ENCODE results near the gene STAP2.
"Not testable (repeated sequence)": the region's sequence is repeated elsewhere in the genome, so short reads cannot be mapped to it uniquely, and the experiment has no call there.

Gene STAP2

GRCh38 chr19:4359627-4360000 is 21.0 kb upstream of the STAP2 start:
- H3K27ac ChIP-seq, result no peak overlapping the region
- DNase-seq (ENCODE audit: low read depth, low spot score), result no peak

GRCh38 chr19:4358709-4359626 is 20.3 kb upstream of the STAP2 start:
- H3K27ac ChIP-seq, result no peak overlapping the region
- DNase-seq (ENCODE audit: low read depth, low spot score), result no peak

GRCh38 chr19:4357921-4358326 is 19.3 kb upstream of the STAP2 start:
- no peak for DNase-seq (ENCODE audit: low read depth, low spot score)
- no peak overlapping the region for H3K27ac ChIP-seq

- no peak overlapping the region for H3K27ac ChIP-seq
- no peak for DNase-seq (ENCODE audit: low read depth, low spot score)
These were observed 18.6 kb upstream of the STAP2 start for GRCh38 chr19:4357095-4357797.

- no peak overlapping the region for H3K27ac ChIP-seq
- no peak for DNase-seq (ENCODE audit: low read depth, low spot score)
These were observed 16.3 kb upstream of the STAP2 start for GRCh38 chr19:4354897-4355296.

- DNase-seq (ENCODE audit: low read depth, low spot score), result no peak
- no peak overlapping the region for H3K27ac ChIP-seq
These were observed 15.7 kb upstream of the STAP2 start for GRCh38 chr19:4354282-4354681.

GRCh38 chr19:4352701-4353121 is 14.1 kb upstream of the STAP2 start:
- no peak for DNase-seq (ENCODE audit: low read depth, low spot score)
- no peak overlapping the region for H3K27ac ChIP-seq

GRCh38 chr19:4350726-4351125 is 12.1 kb upstream of the STAP2 start:
- no peak overlapping the region for H3K27ac ChIP-seq
- DNase-seq (ENCODE audit: low read depth, low spot score), result no peak

- no peak for DNase-seq (ENCODE audit: low read depth, low spot score)
These were observed 11.5 kb upstream of the STAP2 start for GRCh38 chr19:4350111-4350510.

GRCh38 chr19:4349225-4349624 is 10.6 kb upstream of the STAP2 start:
- not testable (repeated sequence) for H3K27ac ChIP-seq; DNase-seq (ENCODE audit: low read depth, low spot score)

More at GRCh38 chr19:4350111-4350510, 11.5 kb upstream of the STAP2 start:
- no peak overlapping the region for H3K27ac ChIP-seq

GRCh38 chr19:4347521-4347920 is 8.9 kb upstream of the STAP2 start:
- no peak for DNase-seq (ENCODE audit: low read depth, low spot score)
- H3K27ac ChIP-seq, result no peak overlapping the region

GRCh38 chr19:4346020-4346383 is 7.4 kb upstream of the STAP2 start:
- H3K27ac ChIP-seq, result no peak overlapping the region
- no peak for DNase-seq (ENCODE audit: low read depth, low spot score)

GRCh38 chr19:4345342-4346019 is 6.9 kb upstream of the STAP2 start:
- DNase-seq (ENCODE audit: low read depth, low spot score), result no peak

GRCh38 chr19:4343370-4344307 is 5.0 kb upstream of the STAP2 start, which contains the start of gene MPND:
Gene MPND, plus strand, starts transcription at chr19:4343562. Its CDS starts 32 bp downstream, at chr19:4343594.
- peak; percentile 16 for DNase-seq (ENCODE audit: low read depth, low spot score)
- H3K27ac ChIP-seq, result peak within 1 kb of the TSS; percentile 68

More at GRCh38 chr19:4345342-4346019, 6.9 kb upstream of the STAP2 start:
- H3K27ac ChIP-seq, result no peak overlapping the region

- H3K27ac ChIP-seq, result peak overlapping the region; percentile 68
- peak; percentile 100 for DNase-seq (ENCODE audit: low read depth, low spot score)
These were observed 4.2 kb upstream of the STAP2 start for GRCh38 chr19:4342615-4343369.

GRCh38 chr19:4342314-4342614 is 3.6 kb upstream of the STAP2 start:
- peak overlapping the region; percentile 68 for H3K27ac ChIP-seq
- DNase-seq (ENCODE audit: low read depth, low spot score), result no peak

- DNase-seq (ENCODE audit: low read depth, low spot score), result no peak
- H3K27ac ChIP-seq, result peak overlapping the region; percentile 67
These were observed 654 bp downstream of the STAP2 start for GRCh38 chr19:4337906-4338440.

- H3K27ac ChIP-seq, result no peak overlapping the region
- DNase-seq (ENCODE audit: low read depth, low spot score), result no peak
These were observed 3.6 kb downstream of the STAP2 start for GRCh38 chr19:4334929-4335570.
